ENCODE measurements around the gene AZIN2.

The AZIN2 gene

GRCh38 chr1:33155877-33156538, 75.1 kb downstream of the AZIN2 start:
- peaks cover 8% of the 10 kb centered on the region for H3K36me3 ChIP-seq (ENCODE audit: control insufficient read depth, insufficient read depth, low read length)
- no peak overlapping the region for H3K9ac ChIP-seq (ENCODE audit: low read length)
- no peak overlapping the region for H3K27ac ChIP-seq (ENCODE audit: low read depth, low read length)
- no peak overlapping the region for H3K4me3 ChIP-seq (ENCODE audit: low read length)
- peaks cover under 1% of the 10 kb centered on the region for H3K4me1 ChIP-seq (ENCODE audit: control insufficient read depth, insufficient read depth, low read length)
- no peaks in the 10 kb centered on the region for H3K27me3 ChIP-seq (ENCODE audit: control insufficient read depth, insufficient read depth, low read length)

DNA sequence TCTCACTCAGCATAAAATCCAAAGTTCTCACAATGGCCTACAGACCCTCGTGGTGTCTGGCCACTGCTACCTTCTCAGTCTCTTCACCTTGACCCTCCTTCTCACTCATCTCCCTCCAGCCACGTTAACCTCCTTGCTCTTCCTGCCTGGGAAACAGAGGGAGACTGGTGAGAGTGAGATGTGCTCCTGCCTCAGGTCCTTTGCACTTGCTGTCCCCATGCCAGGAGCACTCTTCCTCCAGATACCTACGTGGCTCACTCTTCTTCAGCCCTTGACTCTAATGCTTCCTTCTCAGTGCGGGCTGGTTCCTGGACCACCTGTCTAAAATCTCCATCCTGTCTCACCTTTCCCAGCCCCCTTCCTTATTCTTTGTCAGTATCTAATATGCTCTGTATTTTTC, 76.2 kb downstream of the AZIN2 start:
- Histone ChIP-seq H3K36me3 (ENCODE audit: control insufficient read depth, insufficient read depth, low read length) (peaks cover 8% of the 10 kb centered on the region), H3K4me3 (ENCODE audit: low read length) (no peak overlapping the region), H3K9ac (ENCODE audit: low read length) (no peak overlapping the region), H3K27me3 (ENCODE audit: control insufficient read depth, insufficient read depth, low read length) (no peaks in the 10 kb centered on the region), H3K27ac (ENCODE audit: low read depth, low read length) (no peak overlapping the region), H3K4me1 (ENCODE audit: control insufficient read depth, insufficient read depth, low read length) (peaks cover 7% of the 10 kb centered on the region)

- H3K36me3 ChIP-seq (ENCODE audit: control insufficient read depth, insufficient read depth, low read length): peaks cover 8% of the 10 kb centered on the region
- H3K4me3 ChIP-seq (ENCODE audit: low read length): no peak overlapping the region
- H3K27ac ChIP-seq (ENCODE audit: low read depth, low read length): no peak overlapping the region
- peaks cover 7% of the 10 kb centered on the region for H3K4me1 ChIP-seq (ENCODE audit: control insufficient read depth, insufficient read depth, low read length)
- no peak overlapping the region for H3K9ac ChIP-seq (ENCODE audit: low read length)
- no peaks in the 10 kb centered on the region for H3K27me3 ChIP-seq (ENCODE audit: control insufficient read depth, insufficient read depth, low read length)
These were observed 77.4 kb downstream of the AZIN2 start for GRCh38 chr1:33158366-33158765.

GRCh38 chr1:33159577-33159976, 78.6 kb downstream of the AZIN2 start:
- peaks cover 8% of the 10 kb centered on the region for H3K36me3 ChIP-seq (ENCODE audit: control insufficient read depth, insufficient read depth, low read length)
- H3K4me1 ChIP-seq (ENCODE audit: control insufficient read depth, insufficient read depth, low read length): peaks cover 7% of the 10 kb centered on the region
- H3K27me3 ChIP-seq (ENCODE audit: control insufficient read depth, insufficient read depth, low read length): no peaks in the 10 kb centered on the region
- no peak overlapping the region for H3K9ac ChIP-seq (ENCODE audit: low read length)
- no peak overlapping the region for H3K27ac ChIP-seq (ENCODE audit: low read depth, low read length)
- H3K4me3 ChIP-seq (ENCODE audit: low read length): no peak overlapping the region

- Histone ChIP-seq H3K4me3 (ENCODE audit: low read length) (no peak overlapping the region), H3K27ac (ENCODE audit: low read depth, low read length) (no peak overlapping the region), H3K4me1 (ENCODE audit: control insufficient read depth, insufficient read depth, low read length) (peaks cover 7% of the 10 kb centered on the region), H3K9ac (ENCODE audit: low read length) (no peak overlapping the region), H3K36me3 (ENCODE audit: control insufficient read depth, insufficient read depth, low read length) (peaks cover 8% of the 10 kb centered on the region), H3K27me3 (ENCODE audit: control insufficient read depth, insufficient read depth, low read length) (no peaks in the 10 kb centered on the region)
These were observed 80.2 kb downstream of the AZIN2 start for GRCh38 chr1:33161061-33161681.

- H3K36me3 ChIP-seq (ENCODE audit: control insufficient read depth, insufficient read depth, low read length): peaks cover 7% of the 10 kb centered on the region
- no peak overlapping the region for H3K27ac ChIP-seq (ENCODE audit: low read depth, low read length)
- no peak overlapping the region for H3K9ac ChIP-seq (ENCODE audit: low read length)
- no peaks in the 10 kb centered on the region for H3K27me3 ChIP-seq (ENCODE audit: control insufficient read depth, insufficient read depth, low read length)
- H3K4me1 ChIP-seq (ENCODE audit: control insufficient read depth, insufficient read depth, low read length): peaks cover 7% of the 10 kb centered on the region
- H3K4me3 ChIP-seq (ENCODE audit: low read length): no peak overlapping the region
These were observed 81.2 kb downstream of the AZIN2 start for GRCh38 chr1:33162141-33162540.

DNA sequence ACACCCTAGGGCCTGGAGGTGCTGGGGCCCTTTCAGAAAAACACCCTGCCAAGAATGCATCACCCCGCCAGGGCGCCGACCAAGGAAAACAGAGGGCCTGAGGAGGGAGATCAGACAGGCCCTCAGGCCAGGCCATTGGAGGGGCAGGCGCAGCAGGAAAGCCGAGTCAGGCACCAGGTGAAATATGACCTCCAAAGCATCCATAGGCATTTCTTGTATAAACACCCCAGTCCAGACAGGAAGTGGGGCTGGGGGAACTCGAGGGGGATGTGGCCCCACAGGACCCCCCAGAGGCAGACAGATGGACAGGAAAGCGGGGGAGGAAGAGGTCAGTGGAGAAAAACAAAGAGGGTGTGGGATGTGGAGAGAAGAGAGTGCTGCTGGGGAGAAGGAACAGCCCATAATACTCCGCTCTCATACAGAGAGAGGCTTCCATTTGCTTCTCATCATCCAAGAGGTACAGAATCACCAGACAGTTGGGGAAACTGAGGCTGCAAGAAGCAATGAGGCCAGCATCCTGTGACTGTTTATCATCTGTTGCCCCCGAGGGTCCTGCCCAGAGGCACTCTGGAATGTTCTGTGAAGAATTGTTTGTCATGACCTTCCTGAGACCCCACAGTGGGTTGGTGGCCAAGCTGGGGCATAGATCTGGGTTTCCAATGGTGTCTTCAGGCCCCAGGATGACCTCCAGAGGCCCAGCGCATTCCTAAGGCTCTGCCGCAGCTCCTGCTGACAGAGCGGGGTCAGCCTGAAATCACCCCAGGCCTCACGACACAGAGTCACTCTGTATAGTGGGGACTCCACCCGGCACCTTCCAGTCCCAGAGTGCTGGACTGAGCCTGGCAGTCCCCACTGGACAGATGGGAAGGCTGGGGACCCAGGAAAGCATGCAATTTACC, 82.9 kb downstream of the AZIN2 start:
- Histone ChIP-seq H3K27me3 (ENCODE audit: control insufficient read depth, insufficient read depth, low read length) (no peaks in the 10 kb centered on the region), H3K4me3 (ENCODE audit: low read length) (no peak overlapping the region), H3K36me3 (ENCODE audit: control insufficient read depth, insufficient read depth, low read length) (no peaks in the 10 kb centered on the region), H3K9ac (ENCODE audit: low read length) (no peak overlapping the region), H3K4me1 (ENCODE audit: control insufficient read depth, insufficient read depth, low read length) (peaks cover 7% of the 10 kb centered on the region), H3K27ac (ENCODE audit: low read depth, low read length) (no peak overlapping the region)

DNA sequence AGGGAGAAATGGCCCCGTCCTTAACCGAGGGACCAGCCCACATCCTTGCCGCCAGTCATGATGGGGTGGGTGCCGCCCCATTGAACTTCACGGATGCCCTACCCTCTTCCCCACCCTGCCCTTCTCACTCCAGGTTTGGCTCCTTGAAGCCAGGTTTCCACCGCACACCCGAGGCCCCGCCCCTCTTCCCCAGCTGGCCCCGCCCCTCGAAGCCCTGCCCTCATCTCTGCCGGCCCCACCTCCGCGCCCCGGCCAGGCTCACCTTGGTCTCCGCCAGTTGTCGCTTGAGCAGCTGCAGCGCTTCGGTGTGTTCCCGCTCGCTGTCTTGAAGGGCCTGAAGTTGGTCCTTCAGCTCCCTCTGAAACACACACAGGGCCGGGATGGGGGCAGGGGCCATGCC, 84.3 kb downstream of the AZIN2 start:
- Histone ChIP-seq H3K36me3 (ENCODE audit: control insufficient read depth, insufficient read depth, low read length) (no peaks in the 10 kb centered on the region), H3K27ac (ENCODE audit: low read depth, low read length) (no peak overlapping the region), H3K9ac (ENCODE audit: low read length) (no peak overlapping the region), H3K4me1 (ENCODE audit: control insufficient read depth, insufficient read depth, low read length) (peaks cover 7% of the 10 kb centered on the region), H3K27me3 (ENCODE audit: control insufficient read depth, insufficient read depth, low read length) (no peaks in the 10 kb centered on the region), H3K4me3 (ENCODE audit: low read length) (no peak overlapping the region)

DNA sequence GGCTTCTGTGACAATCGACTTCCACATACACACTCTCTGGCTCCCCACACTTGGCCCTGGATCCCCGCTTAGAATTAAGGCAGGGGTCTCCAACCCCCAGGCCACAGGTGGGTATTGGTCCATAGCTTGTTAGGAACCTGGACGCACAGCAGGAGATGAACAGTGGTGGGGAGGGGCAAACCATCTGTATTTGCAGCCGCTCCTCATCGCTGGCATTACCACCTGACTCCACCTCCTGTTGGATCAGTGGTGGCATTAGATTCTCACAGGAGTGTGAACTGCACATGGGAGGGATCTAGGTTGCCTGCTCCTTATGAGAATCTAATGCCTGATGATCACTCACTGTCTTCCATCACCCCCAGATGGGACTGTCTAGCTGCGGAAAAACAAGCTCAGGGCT, 84.9 kb downstream of the AZIN2 start:
- Histone ChIP-seq H3K27ac (ENCODE audit: low read depth, low read length) (no peak overlapping the region), H3K27me3 (ENCODE audit: control insufficient read depth, insufficient read depth, low read length) (no peaks in the 10 kb centered on the region), H3K36me3 (ENCODE audit: control insufficient read depth, insufficient read depth, low read length) (no peaks in the 10 kb centered on the region), H3K4me1 (ENCODE audit: control insufficient read depth, insufficient read depth, low read length) (peaks cover 7% of the 10 kb centered on the region), H3K9ac (ENCODE audit: low read length) (no peak overlapping the region), H3K4me3 (ENCODE audit: low read length) (no peak overlapping the region)

DNA sequence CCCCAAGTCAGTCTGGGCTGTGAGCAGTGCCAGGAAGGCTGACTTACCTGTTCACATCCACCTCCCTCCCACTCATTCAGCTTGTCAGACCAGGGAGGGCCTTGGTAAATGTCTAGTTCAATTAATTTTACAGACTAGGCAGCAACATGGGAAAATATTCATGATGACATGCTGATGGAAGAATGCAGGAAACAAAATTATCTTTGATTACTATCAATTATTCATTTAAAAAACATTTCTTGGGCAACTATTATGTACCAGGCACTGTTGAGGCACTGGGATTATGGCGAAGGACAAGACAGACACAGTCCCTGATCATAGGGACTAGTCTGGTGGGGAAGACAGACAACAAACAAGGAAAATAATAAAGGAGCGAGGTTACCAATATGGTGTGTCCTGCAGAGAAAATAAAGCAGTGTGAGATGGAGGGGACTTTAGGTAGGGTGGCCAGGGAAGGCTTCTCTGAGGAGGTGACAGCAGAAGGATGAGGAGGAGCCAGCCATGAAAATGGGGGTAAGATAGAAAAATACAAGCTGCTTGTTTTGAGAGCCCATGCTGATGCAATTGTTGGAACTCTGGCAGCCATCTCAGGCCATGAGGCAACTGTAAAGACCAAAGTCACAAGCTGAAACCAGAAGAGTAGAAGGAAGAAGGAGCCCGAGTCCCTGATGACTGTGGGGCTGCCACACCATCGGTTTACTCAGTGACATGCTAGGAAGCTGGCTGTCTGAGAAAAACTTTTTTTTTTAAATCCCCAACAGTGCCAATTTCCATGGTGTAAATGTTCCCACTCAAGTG, 86.9 kb downstream of the AZIN2 start:
- no peaks in the 10 kb centered on the region for H3K4me1 ChIP-seq (ENCODE audit: control insufficient read depth, insufficient read depth, low read length)
- no peaks in the 10 kb centered on the region for H3K27me3 ChIP-seq (ENCODE audit: control insufficient read depth, insufficient read depth, low read length)
- no peak overlapping the region for H3K9ac ChIP-seq (ENCODE audit: low read length)
- H3K27ac ChIP-seq (ENCODE audit: low read depth, low read length): no peak overlapping the region
- no peak overlapping the region for H3K4me3 ChIP-seq (ENCODE audit: low read length)
- H3K36me3 ChIP-seq (ENCODE audit: control insufficient read depth, insufficient read depth, low read length): no peaks in the 10 kb centered on the region

DNA sequence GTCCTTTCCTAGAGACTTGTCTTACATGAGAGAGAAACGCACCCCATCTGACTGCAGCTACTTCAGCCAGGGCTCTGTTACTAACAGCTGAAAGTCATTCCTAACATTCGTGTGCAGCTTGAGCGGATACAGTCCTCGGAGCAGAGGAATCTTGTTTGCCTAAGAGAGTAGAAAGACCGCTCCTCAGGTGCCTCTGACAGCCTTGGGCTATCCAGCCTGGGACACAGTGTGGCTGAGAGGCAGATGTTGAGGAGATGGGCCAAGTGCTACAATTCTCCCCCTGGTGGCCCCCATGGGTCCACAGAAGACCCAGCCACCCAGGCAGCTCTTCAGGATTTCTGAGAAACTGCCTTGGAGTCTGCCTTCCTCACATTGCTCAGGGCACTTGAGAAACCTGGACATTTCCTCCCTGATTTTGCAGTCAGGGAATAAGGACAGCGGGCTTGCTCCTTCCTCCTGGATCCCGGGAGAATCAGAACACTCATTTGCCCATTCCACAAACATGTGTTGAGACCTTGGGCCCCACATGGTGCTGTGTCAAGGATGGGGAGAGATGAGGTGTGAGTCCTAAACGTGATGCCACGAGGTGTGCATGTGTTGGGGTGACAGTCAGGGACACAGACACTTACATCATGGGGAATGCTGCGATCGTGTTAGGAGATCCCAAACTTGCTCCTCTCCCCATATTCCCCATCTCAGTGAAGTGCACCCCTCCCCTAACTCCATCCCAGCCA, 87.8 kb downstream of the AZIN2 start:
- no peak overlapping the region for H3K9ac ChIP-seq (ENCODE audit: low read length)
- no peaks in the 10 kb centered on the region for H3K27me3 ChIP-seq (ENCODE audit: control insufficient read depth, insufficient read depth, low read length)
- no peaks in the 10 kb centered on the region for H3K4me1 ChIP-seq (ENCODE audit: control insufficient read depth, insufficient read depth, low read length)
- H3K4me3 ChIP-seq (ENCODE audit: low read length): no peak overlapping the region
- H3K27ac ChIP-seq (ENCODE audit: low read depth, low read length): no peak overlapping the region
- no peaks in the 10 kb centered on the region for H3K36me3 ChIP-seq (ENCODE audit: control insufficient read depth, insufficient read depth, low read length)

Data from rectal smooth muscle tissue (tissue), 1 donor.